GM15510 (cell line): Measurements from ENCODE around the gene GARNL3.
A peak's percentile ranks its signal among the peaks of the same experiment; 100 is the strongest.

Experiments used
- POLR2A ChIP-seq: IDR thresholded peaks from 3 replicates; pipeline ENCODE4 v1.6.1; 2011; ENCODE audit warnings: borderline replicate concordance; ENCODE audit not compliant: insufficient read length; ENCODE audit errors: extremely low read depth

Gene GARNL3

DNA sequence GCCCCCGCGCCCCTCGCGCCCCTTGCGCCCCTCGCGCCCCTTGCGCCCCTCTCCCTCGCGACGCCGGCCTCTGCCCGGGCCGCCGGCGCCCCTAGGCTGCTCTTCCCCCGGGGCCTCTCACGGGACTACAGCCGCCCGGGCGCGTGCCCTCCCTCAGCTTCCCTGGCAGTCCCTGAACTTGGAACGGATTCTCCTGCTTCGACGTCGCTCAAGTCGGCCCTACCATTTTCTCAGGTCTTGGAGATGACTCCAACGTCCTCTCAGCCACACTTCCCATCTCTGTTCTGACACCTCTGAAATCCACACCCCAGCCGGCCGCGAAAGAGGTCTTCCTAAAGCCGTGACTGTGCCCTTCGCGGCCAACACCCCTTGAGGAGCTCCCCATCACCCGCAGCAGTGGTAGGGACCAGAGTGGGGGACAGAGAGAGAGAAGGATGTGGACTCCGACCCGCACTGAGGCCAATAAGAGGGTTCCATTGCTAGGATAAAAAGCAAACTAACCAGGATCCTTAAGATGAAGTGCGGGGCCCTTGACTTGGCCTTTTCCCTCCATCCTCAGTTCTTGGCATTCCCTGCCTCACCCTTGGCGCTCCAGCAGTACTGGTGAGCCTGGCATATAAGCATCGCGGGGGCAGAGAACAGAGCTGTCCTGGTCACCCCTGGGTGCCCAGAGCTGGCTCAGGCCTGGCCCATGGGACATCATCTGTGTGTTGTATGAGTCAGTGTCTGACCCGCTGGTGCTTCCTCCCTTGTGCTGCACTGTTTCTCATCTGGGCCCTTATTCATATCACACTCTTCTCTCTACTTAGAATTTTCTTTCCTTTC, 38.6 kb upstream of the GARNL3 start:
- TF ChIP-seq POLR2A: no peak

DNA sequence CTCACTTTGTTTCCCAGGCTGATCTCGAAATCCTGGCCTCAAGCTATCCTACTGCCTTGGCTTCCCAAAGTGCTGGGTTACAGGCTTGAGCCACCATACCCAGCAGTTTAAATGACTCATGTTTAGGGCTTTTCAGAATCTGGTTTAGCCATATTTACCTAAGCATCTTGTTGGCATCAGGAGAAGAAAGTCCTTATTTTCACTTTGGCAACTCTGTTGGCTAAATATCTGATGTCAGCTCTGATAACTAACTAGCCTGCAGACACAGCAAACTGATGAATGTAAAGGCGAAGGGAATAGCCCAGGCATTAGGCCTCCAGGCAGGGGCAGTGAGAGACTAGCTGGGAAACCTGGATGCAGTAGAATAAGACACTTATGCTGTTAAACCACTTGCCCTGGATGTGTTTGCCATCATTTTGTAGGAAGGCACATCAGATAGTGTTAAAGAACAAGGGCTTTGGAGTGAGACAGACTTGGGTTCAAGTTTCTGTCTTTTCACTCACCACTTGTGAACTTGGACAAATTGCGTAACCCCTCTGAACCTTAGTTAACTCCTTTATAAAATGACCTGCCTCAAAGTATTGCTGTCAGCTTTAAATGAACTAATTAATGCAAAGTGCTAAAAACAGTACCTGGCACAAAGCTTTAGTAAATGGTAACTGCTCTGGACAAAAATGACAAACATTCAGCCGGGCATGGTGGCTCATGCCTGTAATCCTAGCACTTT, 34.7 kb upstream of the GARNL3 start:
- TF ChIP-seq POLR2A: no peak

DNA sequence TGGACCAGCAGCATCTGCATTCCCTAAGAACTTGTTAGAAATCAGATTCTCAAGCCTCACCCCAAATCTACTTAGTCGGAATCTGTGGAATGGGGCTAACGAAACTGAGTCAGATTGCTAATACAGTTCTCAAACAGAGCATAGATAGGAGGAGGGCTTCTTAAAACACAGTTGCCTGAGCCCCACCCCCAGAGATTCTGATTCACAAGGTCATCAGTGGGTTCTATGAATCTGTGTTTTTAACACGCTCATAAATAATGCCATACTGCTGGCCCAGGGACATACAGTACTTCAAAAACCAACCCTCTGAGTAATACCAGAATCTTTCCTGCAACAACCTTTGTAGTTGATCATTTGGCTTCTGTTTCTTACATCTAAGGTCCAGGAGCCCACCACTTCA, 32.9 kb upstream of the GARNL3 start:
- no peak for TF ChIP-seq POLR2A

DNA sequence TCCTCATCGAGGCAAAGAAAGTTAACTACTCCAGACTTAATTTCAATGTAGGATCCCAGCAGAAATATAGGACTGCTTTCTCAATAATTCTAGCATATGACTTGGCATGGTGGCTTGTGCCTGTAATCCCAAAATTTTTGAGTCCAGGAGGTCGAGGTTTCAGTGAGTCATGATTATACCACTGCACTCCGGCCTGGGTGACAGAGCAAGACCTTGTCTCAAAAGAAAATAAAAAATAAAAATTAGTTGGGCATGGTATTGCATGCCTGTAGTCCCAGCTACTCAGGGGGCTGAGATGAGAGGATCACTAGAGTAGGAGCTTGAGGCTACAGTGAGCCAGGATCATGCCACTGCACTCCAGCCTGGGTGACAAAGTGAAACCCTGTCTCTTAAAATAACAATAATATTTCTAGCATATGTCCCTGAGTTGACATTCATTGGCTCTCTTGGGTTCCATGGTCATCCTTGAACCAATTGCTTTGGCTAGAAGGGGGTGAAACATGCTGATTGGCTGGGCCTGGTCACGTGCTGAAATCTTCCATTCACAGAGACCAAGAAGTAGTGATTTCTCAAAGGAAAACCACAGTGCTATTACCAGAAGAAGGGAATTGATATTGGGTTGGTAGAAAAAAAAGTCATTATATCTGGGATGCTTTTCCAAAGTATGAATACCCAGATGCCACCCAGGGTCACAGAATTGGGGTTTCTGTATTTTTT, 31.6 kb upstream of the GARNL3 start:
- no peak for TF ChIP-seq POLR2A

DNA sequence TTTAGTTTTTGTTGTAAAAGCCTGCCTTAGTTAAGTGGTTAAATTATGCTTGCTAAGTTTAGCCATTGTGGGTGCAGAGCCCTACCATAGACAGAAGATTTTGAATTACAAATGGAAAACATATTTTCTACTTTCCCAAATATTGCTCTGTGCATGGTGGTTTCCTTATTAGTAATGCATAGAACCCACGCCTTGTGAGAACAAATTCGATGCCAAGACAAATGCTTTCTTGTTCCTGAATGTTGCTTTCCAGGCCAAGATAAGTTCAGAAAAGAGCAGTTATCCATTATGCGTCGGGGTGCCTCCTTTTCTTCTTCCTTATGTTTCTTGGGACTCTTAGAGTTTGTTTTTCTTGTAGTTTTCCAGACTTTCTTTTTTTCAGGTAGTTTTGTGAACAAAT, 31.0 kb upstream of the GARNL3 start:
- no peak for TF ChIP-seq POLR2A

DNA sequence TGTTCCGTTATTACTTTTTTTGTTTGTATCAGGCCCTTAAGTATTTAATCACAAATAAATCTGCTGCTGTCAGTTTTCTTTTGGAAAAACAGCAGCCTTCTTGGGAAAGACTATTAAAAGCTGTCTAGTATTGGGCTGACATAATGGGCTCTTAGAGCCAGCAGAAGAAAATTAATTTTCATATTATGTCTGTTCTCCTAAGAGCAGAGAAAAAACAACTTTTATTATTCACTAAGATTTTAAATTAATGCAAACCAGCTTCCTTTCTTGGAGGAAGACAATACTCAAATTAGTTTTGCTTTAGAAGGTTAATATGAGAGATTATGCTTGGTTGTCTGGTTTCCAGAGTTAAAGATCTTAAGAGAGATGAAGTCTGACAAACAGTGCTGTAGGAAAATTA, 30.6 kb upstream of the GARNL3 start:
- no peak for TF ChIP-seq POLR2A

DNA sequence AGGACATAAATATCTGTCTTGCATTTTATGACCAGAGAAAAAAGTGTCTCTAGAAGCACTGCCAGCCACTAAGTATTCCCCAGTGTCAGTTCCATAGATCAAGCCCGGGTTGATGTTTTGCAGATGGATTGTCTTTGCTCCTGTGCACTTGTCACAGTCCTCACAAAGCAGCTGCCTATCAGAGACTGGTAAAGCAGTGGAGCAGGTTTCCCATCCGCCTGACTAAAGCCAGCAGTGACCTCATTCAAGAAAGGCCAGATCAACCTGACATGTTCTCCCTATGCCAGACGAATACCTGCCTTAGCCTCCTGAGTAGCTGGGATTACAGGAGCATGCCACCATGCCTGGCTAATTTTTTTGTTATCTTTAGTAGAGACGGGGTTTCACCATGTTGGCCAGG, 26.8 kb upstream of the GARNL3 start:
- TF ChIP-seq POLR2A: no peak

DNA sequence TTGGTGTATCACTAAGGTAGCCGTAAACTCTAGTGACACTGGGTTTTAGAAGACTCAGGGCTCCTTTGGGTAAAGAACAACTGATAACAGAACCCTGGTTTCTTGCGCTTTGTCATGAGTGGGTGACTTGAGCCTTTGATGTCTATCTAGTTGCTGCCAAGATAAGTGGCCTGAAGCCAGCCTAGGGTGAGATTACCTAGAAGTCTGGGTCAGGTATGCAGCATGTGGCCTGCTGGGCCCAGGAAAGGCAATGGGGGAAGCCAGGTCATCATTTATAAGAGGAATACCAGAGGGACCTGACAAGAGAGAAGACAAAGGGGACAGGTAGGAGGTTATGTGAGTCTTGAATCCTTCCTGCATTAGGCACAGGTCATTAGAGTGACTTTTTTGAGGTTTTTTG, 23.2 kb upstream of the GARNL3 start:
- TF ChIP-seq POLR2A: no peak

DNA sequence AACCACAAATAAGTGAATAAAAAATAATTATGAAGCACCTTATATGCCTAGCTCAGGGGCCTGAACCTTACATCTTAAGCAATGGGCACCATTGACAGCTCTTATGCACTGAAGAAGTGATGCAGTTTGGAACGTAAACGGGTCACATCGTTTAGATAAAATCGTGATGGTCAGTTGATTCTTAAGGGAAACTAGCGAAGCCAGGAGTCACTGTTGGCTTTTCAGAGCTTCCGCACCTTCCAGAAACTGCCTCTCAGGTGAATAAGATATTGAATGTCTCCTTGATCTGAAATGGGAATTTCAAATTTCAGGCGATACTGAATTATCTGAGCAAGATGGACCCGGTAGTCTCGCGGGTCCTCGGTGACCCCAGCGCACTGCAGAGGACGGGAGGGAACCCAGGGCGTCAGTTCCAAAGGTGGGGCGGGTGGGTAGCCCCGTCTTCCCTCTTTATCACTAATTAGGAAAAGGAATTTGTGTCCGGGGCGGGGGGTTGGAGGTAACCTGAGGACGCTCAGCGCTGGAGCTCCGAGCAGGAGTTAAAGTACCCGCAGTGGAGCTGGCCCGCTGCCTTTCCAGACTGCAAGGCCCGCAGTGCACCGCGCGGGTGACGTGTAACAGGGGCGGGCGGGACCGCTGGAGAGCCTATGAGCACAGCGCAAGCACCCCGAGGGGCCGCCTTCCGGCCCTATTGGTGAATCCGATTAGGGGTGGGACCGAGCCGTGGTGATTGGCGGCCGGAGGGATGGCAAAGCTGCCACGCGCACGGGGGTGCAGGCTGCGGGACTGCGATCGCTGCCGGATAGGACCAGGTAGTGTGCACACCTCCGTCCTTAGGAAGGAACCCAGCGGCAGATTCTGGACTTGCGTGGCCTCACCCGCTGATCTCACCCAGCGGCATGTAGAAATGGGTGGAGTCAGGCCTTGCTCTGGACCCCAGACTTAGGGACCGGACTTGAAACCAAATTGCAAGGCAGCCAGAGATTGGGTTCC, 19.7 kb upstream of the GARNL3 start:
- peak; percentile 63 for TF ChIP-seq POLR2A

DNA sequence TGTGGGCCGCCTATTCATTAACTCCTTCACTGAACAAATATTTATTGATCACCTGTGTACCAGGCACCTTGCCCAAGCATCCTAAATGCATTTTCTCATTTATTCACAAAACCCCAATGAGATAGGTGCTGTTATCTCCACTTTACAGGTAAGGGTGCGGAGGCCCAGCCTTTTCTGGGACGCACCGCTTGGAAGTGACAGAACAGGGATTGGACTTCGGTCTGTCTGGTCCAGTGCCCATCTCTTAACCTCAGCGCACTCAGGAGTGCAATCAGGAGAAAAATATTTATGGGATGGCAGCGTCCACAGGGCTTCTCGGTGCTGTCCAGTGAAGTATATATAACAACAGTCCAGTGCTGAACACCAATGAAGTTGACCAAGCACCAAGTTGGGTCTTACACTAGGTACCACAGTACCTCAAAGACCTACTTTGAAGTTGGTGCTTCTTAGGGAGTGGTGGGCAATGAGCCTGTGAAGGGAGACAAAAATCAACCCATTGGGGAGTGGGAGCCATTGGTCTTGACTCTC, 18.9 kb upstream of the GARNL3 start:
- TF ChIP-seq POLR2A: no peak

DNA sequence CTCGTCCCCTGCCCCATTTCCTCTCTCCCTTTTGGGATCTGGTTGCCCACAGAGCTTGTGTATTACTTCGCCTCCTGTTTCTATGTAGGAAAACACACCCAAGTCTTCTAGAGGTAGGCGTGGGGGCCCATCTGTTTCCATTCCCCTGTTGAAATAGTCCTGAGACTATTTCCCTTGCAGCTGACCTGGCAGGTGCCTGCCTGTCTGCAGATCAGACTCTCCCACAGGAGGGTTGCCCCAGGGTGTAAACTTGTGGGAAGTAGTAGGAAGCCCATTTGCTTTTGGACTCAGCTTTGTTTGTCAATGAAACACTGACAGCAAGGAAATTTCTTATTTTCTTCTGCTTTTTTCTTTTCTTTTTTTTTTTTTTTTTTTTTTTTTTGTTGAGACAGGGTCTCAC, 16.3 kb upstream of the GARNL3 start:
- no peak for TF ChIP-seq POLR2A

DNA sequence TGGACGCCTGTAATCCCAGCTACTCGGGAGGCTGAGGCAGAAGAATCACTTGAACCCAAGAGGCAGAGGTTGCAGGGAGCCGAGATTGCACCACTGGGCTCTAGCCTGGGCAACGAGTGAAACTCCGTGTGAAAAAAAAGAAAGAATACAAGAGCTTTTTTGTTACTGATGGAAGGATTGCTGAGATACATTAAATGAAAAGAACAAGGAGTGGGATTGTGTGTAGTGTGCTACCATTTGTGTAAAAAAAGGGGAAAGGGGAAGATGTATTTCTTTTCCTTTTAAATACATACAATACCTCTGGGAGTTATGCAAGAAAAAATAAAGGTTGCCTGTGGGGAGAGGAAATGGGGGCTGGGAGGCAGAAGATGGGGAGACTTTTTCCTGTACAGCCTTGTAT, 14.7 kb upstream of the GARNL3 start:
- TF ChIP-seq POLR2A: no peak

DNA sequence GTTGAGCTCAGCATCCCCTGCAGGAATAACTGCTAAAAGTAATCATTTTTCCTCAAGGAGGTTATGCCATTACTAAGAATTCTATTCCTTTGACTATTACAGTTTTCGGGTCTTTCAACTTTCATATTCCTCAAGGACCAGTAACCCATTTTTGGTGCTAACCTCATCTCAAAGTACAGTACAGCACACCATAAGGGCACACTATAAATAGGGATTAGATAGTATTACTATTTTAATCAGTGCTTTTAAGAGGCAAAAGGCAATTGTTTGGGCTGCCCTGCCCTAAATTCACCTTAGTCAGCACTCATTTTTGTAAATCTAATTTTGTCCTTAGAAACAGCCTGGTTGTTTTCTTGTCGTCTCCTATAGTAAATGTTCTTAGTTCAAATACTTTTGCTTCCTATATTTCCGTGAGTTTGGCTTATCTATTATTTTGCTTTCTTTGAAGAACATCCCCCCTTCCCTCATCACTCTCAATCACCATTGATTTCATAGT, 13.6 kb upstream of the GARNL3 start:
- TF ChIP-seq POLR2A: no peak
